CD4-positive, CD25-positive, alpha-beta regulatory T cell (primary cell): ENCODE measurements around the gene DUSP22. TPM values are rescaled to one million over a fixed set of nuclear protein-coding genes. Genes with fewer than 3 reads are reported as not detected.

ENCODE experiments used
- ATAC-seq, 2 donors: fragments of 150-1000 bp; cut with Tn5 transposase; one replicate each; pipeline ENCODE4 v1.10.0; 2021; ENCODE audit warnings: low read depth in 2 of 2, moderate number of reproducible peaks in 2 of 2, moderate library complexity in 1 of 2
- DNase-seq, 3 donors: peaks; one replicate each; pipeline versions ENCODE4 v3.0.0 to v3.0.0-alpha.2; 2012 to 2022; ENCODE audit warnings: mixed read lengths in 1 of 3
- H3K27ac ChIP-seq: one replicate; pipeline ENCODE4 v1.7.0; 2013; ENCODE audit warnings: mild to moderate bottlenecking, low read length; ENCODE audit not compliant: insufficient read depth, poor library complexity, severe bottlenecking
- H3K27me3 ChIP-seq: one replicate; pipeline ENCODE4 v1.7.0; 2013; ENCODE audit warnings: low read length; ENCODE audit not compliant: control insufficient read depth, insufficient read depth
- H3K36me3 ChIP-seq: one replicate; pipeline ENCODE4 v1.7.0; 2013; ENCODE audit warnings: mild to moderate bottlenecking, low read length, moderate library complexity; ENCODE audit not compliant: control insufficient read depth, insufficient read depth
- H3K4me1 ChIP-seq: 2 replicates; pipeline ENCODE4 v1.7.0; 2013; ENCODE audit warnings: mild to moderate bottlenecking, low read length; ENCODE audit not compliant: insufficient read depth, control insufficient read depth, poor library complexity, severe bottlenecking
- H3K4me3 ChIP-seq: one replicate; pipeline ENCODE4 v1.7.0; 2013; ENCODE audit warnings: low read depth, mild to moderate bottlenecking, low read length, moderate library complexity
- H3K9me3 ChIP-seq, 2 experiments: 1 replicate in 1 of 2; 2 replicates in 1 of 2; pipeline ENCODE4 v1.7.0; 2013; ENCODE audit warnings: low read length in 2 of 2, mild to moderate bottlenecking in 1 of 2, moderate library complexity in 1 of 2; ENCODE audit not compliant: control insufficient read depth in 2 of 2
- H3K27ac Mint-ChIP-seq, 3 donors: one replicate each; pipeline ENCODE4 v1.8.0; 2020 to 2022; ENCODE audit warnings: mild to moderate bottlenecking in 3 of 3, mixed read lengths in 3 of 3, moderate library complexity in 2 of 3
- H3K27me3 Mint-ChIP-seq: one replicate; pipeline ENCODE4 v1.8.0; 2022; ENCODE audit warnings: mild to moderate bottlenecking, mixed read lengths
- H3K36me3 Mint-ChIP-seq: one replicate; pipeline ENCODE4 v1.8.0; 2020; ENCODE audit warnings: mixed read lengths
- H3K4me1 Mint-ChIP-seq, 4 donors: one replicate each; pipeline ENCODE4 v1.8.0; 2020 to 2022; ENCODE audit warnings: mixed read lengths in 4 of 4, mild to moderate bottlenecking in 1 of 4
- H3K4me3 Mint-ChIP-seq, 4 donors: one replicate each; pipeline ENCODE4 v1.8.0; 2020 to 2022; ENCODE audit warnings: mild to moderate bottlenecking in 4 of 4, mixed read lengths in 4 of 4, moderate library complexity in 3 of 4
- H3K9me3 Mint-ChIP-seq, 7 donors: one replicate each; pipeline ENCODE4 v1.8.0; 2020 to 2022; ENCODE audit warnings: mixed read lengths in 7 of 7, mild to moderate bottlenecking in 3 of 7, moderate library complexity in 2 of 7
- polyA plus RNA-seq, 4 donors: library from polyadenylated mRNA; unstranded; fragments of 300-500 nt; fragmentation: Illumina TruSeq; gene quantifications; one replicate each; pipeline ENCODE4 v1.2.3, GENCODE V29; 2021
- total RNA-seq: library from RNA; stranded (reverse); gene quantifications from one replicate; pipeline ENCODE4 v1.2.3, GENCODE V29; 2022

DUSP22 gene
- total and polyA plus RNA-seq, 5 donors from 2014 or later, result 45.5 to 48.5 (median 46.6) TPM

- H3K9me3 ChIP-seq, result no peaks in the 10 kb centered on the region
- no peaks in the 10 kb centered on the region for H3K27me3 ChIP-seq
- H3K36me3 ChIP-seq, result peaks cover 7% of the 10 kb centered on the region
- H3K27ac Mint-ChIP-seq, result no peak overlapping the region
- no peak for DNase-seq
- H3K4me1 Mint-ChIP-seq, result peaks cover 0 to 7% (median 1%) of the 10 kb centered on the region in 4 donors
- H3K27me3 Mint-ChIP-seq, result no peaks in the 10 kb centered on the region
- peaks cover 14% of the 10 kb centered on the region for H3K36me3 Mint-ChIP-seq
- peaks cover 0 to 2% (median 0%) of the 10 kb centered on the region in 7 donors for H3K9me3 Mint-ChIP-seq
- H3K27ac ChIP-seq, result no peak overlapping the region
- peak overlapping the region in 1 of 4 donors; percentile 28 for H3K4me3 Mint-ChIP-seq
- no peak overlapping the region for H3K4me3 ChIP-seq
- H3K4me1 ChIP-seq, result no peaks in the 10 kb centered on the region
- ATAC-seq, result no peak
Observed at GRCh38 chr6:303948-304558, 11.8 kb downstream of the DUSP22 start.

- H3K4me3 ChIP-seq, result no peak overlapping the region
Observed at GRCh38 chr6:304833-305370, 12.6 kb downstream of the DUSP22 start.

GRCh38 chr6:305371-306206, 13.3 kb downstream of the DUSP22 start:
- Mint-ChIP-seq H3K27ac (no peak overlapping the region), H3K4me3 (no peak overlapping the region), H3K36me3 (peaks cover 14% of the 10 kb centered on the region), H3K27me3 (no peaks in the 10 kb centered on the region), H3K4me1 (peaks cover 1 to 7% (median 4%) of the 10 kb centered on the region in 4 donors), H3K9me3 (peaks cover 0 to 2% (median 0%) of the 10 kb centered on the region in 7 donors)
- Histone ChIP-seq H3K4me3 (no peak overlapping the region), H3K9me3 (no peaks in the 10 kb centered on the region), H3K27ac (no peak overlapping the region), H3K27me3 (no peaks in the 10 kb centered on the region), H3K4me1 (no peaks in the 10 kb centered on the region), H3K36me3 (peaks cover 7% of the 10 kb centered on the region)
- ATAC-seq (no peak), DNase-seq (peak in 1 of 3 donors; percentile 25)

More at GRCh38 chr6:304833-305370, 12.6 kb downstream of the DUSP22 start:
- H3K27me3 ChIP-seq, result no peaks in the 10 kb centered on the region
- peaks cover 7% of the 10 kb centered on the region for H3K36me3 ChIP-seq
- Mint-ChIP-seq H3K4me3 (peak overlapping the region in 1 of 4 donors; percentile 28), H3K27me3 (no peaks in the 10 kb centered on the region), H3K36me3 (peaks cover 14% of the 10 kb centered on the region), H3K9me3 (peaks cover 0 to 2% (median 0%) of the 10 kb centered on the region in 7 donors), H3K4me1 (peaks cover 0 to 7% (median 4%) of the 10 kb centered on the region in 4 donors), H3K27ac (no peak overlapping the region)
- no peak for DNase-seq
- H3K9me3 ChIP-seq, result no peaks in the 10 kb centered on the region
- ATAC-seq, result no peak
- H3K4me1 ChIP-seq, result no peaks in the 10 kb centered on the region
- H3K27ac ChIP-seq, result no peak overlapping the region

GRCh38 chr6:306641-307061, 14.4 kb downstream of the DUSP22 start:
- no peak for ATAC-seq

GRCh38 chr6:307065-307814, 15.0 kb downstream of the DUSP22 start:
- Mint-ChIP-seq H3K27ac (no peak overlapping the region), H3K4me1 (peaks cover 11 to 15% (median 13%) of the 10 kb centered on the region in 4 donors), H3K36me3 (peaks cover 14% of the 10 kb centered on the region), H3K27me3 (no peaks in the 10 kb centered on the region), H3K4me3 (no peak overlapping the region), H3K9me3 (peaks cover 0 to 2% (median 0%) of the 10 kb centered on the region in 7 donors)
- ATAC-seq (no peak), DNase-seq (no peak)
- peaks cover 4% of the 10 kb centered on the region for H3K4me1 ChIP-seq
- no peaks in the 10 kb centered on the region for H3K9me3 ChIP-seq
- no peak overlapping the region for H3K27ac ChIP-seq
- H3K36me3 ChIP-seq, result peaks cover 7% of the 10 kb centered on the region
- H3K27me3 ChIP-seq, result no peaks in the 10 kb centered on the region
- no peak overlapping the region for H3K4me3 ChIP-seq

More at GRCh38 chr6:306641-307061, 14.4 kb downstream of the DUSP22 start:
- no peaks in the 10 kb centered on the region for H3K4me1 ChIP-seq
- H3K27me3 ChIP-seq, result no peaks in the 10 kb centered on the region
- Mint-ChIP-seq H3K27me3 (no peaks in the 10 kb centered on the region), H3K27ac (no peak overlapping the region), H3K9me3 (peaks cover 0 to 2% (median 0%) of the 10 kb centered on the region in 7 donors), H3K36me3 (peaks cover 14% of the 10 kb centered on the region), H3K4me3 (no peak overlapping the region), H3K4me1 (peaks cover 6 to 11% (median 7%) of the 10 kb centered on the region in 4 donors)
- H3K36me3 ChIP-seq, result peaks cover 7% of the 10 kb centered on the region
- H3K9me3 ChIP-seq, result no peaks in the 10 kb centered on the region
- no peak for DNase-seq
- H3K4me3 ChIP-seq, result no peak overlapping the region
- H3K27ac ChIP-seq, result no peak overlapping the region

- no peak overlapping the region for H3K4me3 Mint-ChIP-seq
- no peak overlapping the region for H3K4me3 ChIP-seq
- H3K9me3 Mint-ChIP-seq, result peaks cover 0 to 2% (median 0%) of the 10 kb centered on the region in 7 donors
- H3K27me3 Mint-ChIP-seq, result no peaks in the 10 kb centered on the region
- peaks cover 9% of the 10 kb centered on the region for H3K4me1 ChIP-seq
- DNase-seq (no peak), ATAC-seq (no peak)
- peak overlapping the region in 1 of 3 donors; percentile 3 for H3K27ac Mint-ChIP-seq
- no peak overlapping the region for H3K27ac ChIP-seq
- peaks cover 18 to 20% (median 19%) of the 10 kb centered on the region in 4 donors for H3K4me1 Mint-ChIP-seq
- no peaks in the 10 kb centered on the region for H3K9me3 ChIP-seq
- peaks cover 4% of the 10 kb centered on the region for H3K36me3 ChIP-seq
- H3K36me3 Mint-ChIP-seq, result peaks cover 14% of the 10 kb centered on the region
- no peaks in the 10 kb centered on the region for H3K27me3 ChIP-seq
Observed at GRCh38 chr6:307874-308273, 15.6 kb downstream of the DUSP22 start.

- H3K27me3 ChIP-seq, result no peaks in the 10 kb centered on the region
- no peak overlapping the region for H3K27ac ChIP-seq
- no peaks in the 10 kb centered on the region for H3K9me3 ChIP-seq
- ATAC-seq (no peak), DNase-seq (no peak)
- peaks cover 22 to 24% (median 23%) of the 10 kb centered on the region in 4 donors for H3K4me1 Mint-ChIP-seq
- H3K4me3 ChIP-seq, result no peak overlapping the region
- no peaks in the 10 kb centered on the region for H3K27me3 Mint-ChIP-seq
- no peak overlapping the region for H3K27ac Mint-ChIP-seq
- H3K36me3 Mint-ChIP-seq, result peaks cover 14% of the 10 kb centered on the region
- no peak overlapping the region for H3K4me3 Mint-ChIP-seq
- peaks cover 0 to 2% (median 0%) of the 10 kb centered on the region in 7 donors for H3K9me3 Mint-ChIP-seq
- peaks cover 4% of the 10 kb centered on the region for H3K36me3 ChIP-seq
- H3K4me1 ChIP-seq, result peaks cover 13% of the 10 kb centered on the region
Observed at GRCh38 chr6:308307-308706, 16.0 kb downstream of the DUSP22 start.
